NCI-H774 (cell line): Measurements from ENCODE around the gene ACSS1.

Experiments used
- DNase-seq: peaks from one replicate; lab custom pipeline; 2025; lab: John Stamatoyannopoulos, UW

The ACSS1 gene

GRCh38 chr20:25058051-25058846 is at the start of gene ACSS1:
ACSS1 (minus strand) TSS chr20:25058139; CDS start chr20:25058102, 37 bp downstream.
- DNase-seq, result peak; percentile 19

GRCh38 chr20:25103526-25103925 is 45.6 kb upstream of the ACSS1 start:
- no peak for DNase-seq

- no peak for DNase-seq
Observed at GRCh38 chr20:25100914-25101313, 43.0 kb upstream of the ACSS1 start.

GRCh38 chr20:25099601-25100140 is 41.7 kb upstream of the ACSS1 start:
- DNase-seq, result no peak

GRCh38 chr20:25097498-25097897 is 39.6 kb upstream of the ACSS1 start:
- no peak for DNase-seq

GRCh38 chr20:25090492-25091429 is 32.8 kb upstream of the ACSS1 start:
- DNase-seq, result peak; percentile 55

GRCh38 chr20:25089662-25090061 is 31.7 kb upstream of the ACSS1 start:
- DNase-seq, result no peak

- no peak for DNase-seq
Observed at GRCh38 chr20:25089096-25089495, 31.2 kb upstream of the ACSS1 start.

GRCh38 chr20:25088267-25088666 is 30.3 kb upstream of the ACSS1 start:
- no peak for DNase-seq

GRCh38 chr20:25087186-25087929 is 29.4 kb upstream of the ACSS1 start:
- no peak for DNase-seq

GRCh38 chr20:25085756-25086495 is 28.0 kb upstream of the ACSS1 start:
- no peak for DNase-seq

GRCh38 chr20:25084626-25085187 is 26.8 kb upstream of the ACSS1 start:
- no peak for DNase-seq

- DNase-seq, result no peak
Observed at GRCh38 chr20:25083773-25084625, 26.1 kb upstream of the ACSS1 start.

- no peak for DNase-seq
Observed at GRCh38 chr20:25083141-25083772, 25.3 kb upstream of the ACSS1 start.

GRCh38 chr20:25082498-25082873 is 24.5 kb upstream of the ACSS1 start:
- no peak for DNase-seq

GRCh38 chr20:25081730-25082497 is 24.0 kb upstream of the ACSS1 start, which contains the start of gene VSX1:
VSX1 (minus strand) TSS chr20:25082141; CDS start chr20:25082096, 45 bp downstream.
- no peak for DNase-seq

- DNase-seq, result no peak
Observed at GRCh38 chr20:25081065-25081729, 23.3 kb upstream of the ACSS1 start.

GRCh38 chr20:25079171-25079570 is 21.2 kb upstream of the ACSS1 start:
- no peak for DNase-seq
